ENCODE results near the gene DPF1.

GRCh38 chr19:38211151-38211591 is 12.9 kb downstream of the DPF1 start:
- TF ChIP-seq CTCF (IDR thresholded peaks at IDR 0.05; ENCODE audit: low read length) (no peak), EZH2phosphoT487 (IDR thresholded peaks at IDR 0.05; ENCODE audit: low read length) (no peak)
